SU-DHL-6 (cell line): Measurements from ENCODE around the gene CITED2.
A peak's percentile ranks its signal among the peaks of the same experiment; 100 is the strongest.

Source experiments
- H2AFZ ChIP-seq: fragments of 200-600 bp; sonication (generic); 2 replicates; pipeline ENCODE4 v1.6.1; 2014; ENCODE audit warnings: low read depth, mild to moderate bottlenecking, moderate library complexity, mixed read lengths, antibody characterized with exemption, low read length; ENCODE audit not compliant: severe bottlenecking
- H3F3A ChIP-seq: fragments of 200-600 bp; shearing (Covaris generic); 2 replicates; pipeline ENCODE4 v1.6.0; 2016; ENCODE audit warnings: antibody characterized with exemption, mild to moderate bottlenecking; ENCODE audit not compliant: insufficient read depth
- H3K27ac ChIP-seq: fragments of 200-600 bp; sonication (generic); 2 replicates; pipeline ENCODE4 v1.5.1; 2016; ENCODE audit warnings: low read depth, mild to moderate bottlenecking, low read length, moderate library complexity, mixed read lengths
- H3K27me3 ChIP-seq: fragments of 200-600 bp; sonication (generic), shearing (Covaris generic); 2 replicates; pipeline ENCODE4 v1.6.0; 2014; ENCODE audit warnings: mild to moderate bottlenecking, low read length
- H3K36me3 ChIP-seq: fragments of 200-600 bp; sonication (generic); 2 replicates; pipeline ENCODE4 v1.6.1; 2014; ENCODE audit warnings: mild to moderate bottlenecking, low read length, mixed read lengths
- H3K4me2 ChIP-seq: fragments of 300-600, 200-600 bp; shearing (Covaris generic), sonication (generic); 2 replicates; pipeline ENCODE4 v1.6.0; 2014; ENCODE audit warnings: low read length, low read depth, mild to moderate bottlenecking; ENCODE audit not compliant: poor library complexity, severe bottlenecking
- H3K4me3 ChIP-seq: fragments of 200-600 bp; sonication (generic); 2 replicates; pipeline ENCODE4 v1.5.1; 2014; ENCODE audit warnings: antibody characterized with exemption, low read length, mild to moderate bottlenecking, mixed read lengths; ENCODE audit not compliant: insufficient read depth, poor library complexity, severe bottlenecking
- H3K79me2 ChIP-seq: fragments of 200-600 bp; sonication (generic); 2 replicates; pipeline ENCODE4 v1.6.1; 2014; ENCODE audit warnings: mild to moderate bottlenecking, low read length, moderate library complexity; ENCODE audit not compliant: insufficient read depth
- H3K9ac ChIP-seq: fragments of 200-600 bp; sonication (generic); 2 replicates; pipeline ENCODE4 v1.7.0; 2014; ENCODE audit warnings: mild to moderate bottlenecking, low read length
- H3K9me2 ChIP-seq: fragments of 200-600 bp; sonication (generic); replicated peaks from 2 replicates; pipeline ENCODE4 v1.6.1; 2014; ENCODE audit warnings: low read length; ENCODE audit not compliant: insufficient read depth
- H3K9me3 ChIP-seq: fragments of 200-600 bp; sonication (generic); 2 replicates; pipeline ENCODE4 v1.6.1; 2014; ENCODE audit warnings: low read length, mixed read lengths; ENCODE audit not compliant: insufficient read depth
- H4K20me1 ChIP-seq: fragments of 200-600 bp; sonication (generic); 2 replicates; pipeline ENCODE4 v1.6.1; 2014; ENCODE audit warnings: low read depth, mild to moderate bottlenecking, antibody characterized with exemption, low read length, moderate library complexity, mixed read lengths
- EZH2phosphoT487 ChIP-seq: fragments of 200-600 bp; sonication (generic), shearing (Covaris generic); conservative IDR thresholded peaks from 2 replicates; pipeline ENCODE4 v1.6.1; 2018; ENCODE audit warnings: mild to moderate bottlenecking, antibody characterized with exemption, low read length, moderate library complexity, mixed read lengths
- TF ChIP-seq, protein P1 (sequence below): fragments of 200-600 bp; sonication (generic); IDR thresholded peaks from one replicate; pipeline ENCODE4 v1.5.1; 2017; ENCODE audit warnings: antibody characterized with exemption, mild to moderate bottlenecking, low read length, moderate library complexity; ENCODE audit not compliant: insufficient read depth, poor library complexity, severe bottlenecking

The CITED2 gene

DNA sequence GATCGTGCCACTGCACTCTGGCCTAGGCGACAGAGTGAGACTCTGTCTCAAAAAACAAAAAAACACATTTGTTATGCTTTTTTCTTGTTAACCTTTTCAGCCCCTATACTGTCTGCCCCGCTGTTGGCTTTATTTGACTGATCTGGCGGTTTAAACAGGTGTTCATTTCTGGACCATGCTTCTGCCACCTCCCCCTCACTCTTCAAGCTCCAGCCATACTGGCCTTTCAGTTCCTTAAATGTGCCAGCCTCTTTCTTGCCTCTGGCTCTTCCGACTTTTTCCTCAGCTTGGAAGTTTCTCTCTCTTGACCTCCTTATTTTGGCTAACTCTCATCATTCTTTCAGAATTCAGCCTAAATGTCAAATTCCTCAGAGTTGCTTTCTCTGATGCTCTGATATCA is 47.4 kb downstream of the CITED2 start:
- H3K9me2 ChIP-seq: no peaks in the 10 kb centered on the region
- no peak overlapping the region for H2AFZ ChIP-seq
- H3K9me3 ChIP-seq: no peaks in the 10 kb centered on the region
- peak overlapping the region; percentile 74 for H3K4me2 ChIP-seq
- no peaks in the 10 kb centered on the region for H4K20me1 ChIP-seq
- peak overlapping the region; percentile 99 for H3K27ac ChIP-seq
- peaks cover 74% of the 10 kb centered on the region for H3F3A ChIP-seq
- no peaks in the 10 kb centered on the region for H3K27me3 ChIP-seq
- H3K9ac ChIP-seq: peak overlapping the region; percentile 52
- TF ChIP-seq, protein P1, sequence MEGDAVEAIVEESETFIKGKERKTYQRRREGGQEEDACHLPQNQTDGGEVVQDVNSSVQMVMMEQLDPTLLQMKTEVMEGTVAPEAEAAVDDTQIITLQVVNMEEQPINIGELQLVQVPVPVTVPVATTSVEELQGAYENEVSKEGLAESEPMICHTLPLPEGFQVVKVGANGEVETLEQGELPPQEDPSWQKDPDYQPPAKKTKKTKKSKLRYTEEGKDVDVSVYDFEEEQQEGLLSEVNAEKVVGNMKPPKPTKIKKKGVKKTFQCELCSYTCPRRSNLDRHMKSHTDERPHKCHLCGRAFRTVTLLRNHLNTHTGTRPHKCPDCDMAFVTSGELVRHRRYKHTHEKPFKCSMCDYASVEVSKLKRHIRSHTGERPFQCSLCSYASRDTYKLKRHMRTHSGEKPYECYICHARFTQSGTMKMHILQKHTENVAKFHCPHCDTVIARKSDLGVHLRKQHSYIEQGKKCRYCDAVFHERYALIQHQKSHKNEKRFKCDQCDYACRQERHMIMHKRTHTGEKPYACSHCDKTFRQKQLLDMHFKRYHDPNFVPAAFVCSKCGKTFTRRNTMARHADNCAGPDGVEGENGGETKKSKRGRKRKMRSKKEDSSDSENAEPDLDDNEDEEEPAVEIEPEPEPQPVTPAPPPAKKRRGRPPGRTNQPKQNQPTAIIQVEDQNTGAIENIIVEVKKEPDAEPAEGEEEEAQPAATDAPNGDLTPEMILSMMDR: no peak
- no peak for TF ChIP-seq EZH2phosphoT487
- peaks cover 8% of the 10 kb centered on the region; the same call in 1 of the 2 replicates for H3K79me2 ChIP-seq
- no peak overlapping the region for H3K4me3 ChIP-seq
- H3K36me3 ChIP-seq: peaks cover 16% of the 10 kb centered on the region

DNA sequence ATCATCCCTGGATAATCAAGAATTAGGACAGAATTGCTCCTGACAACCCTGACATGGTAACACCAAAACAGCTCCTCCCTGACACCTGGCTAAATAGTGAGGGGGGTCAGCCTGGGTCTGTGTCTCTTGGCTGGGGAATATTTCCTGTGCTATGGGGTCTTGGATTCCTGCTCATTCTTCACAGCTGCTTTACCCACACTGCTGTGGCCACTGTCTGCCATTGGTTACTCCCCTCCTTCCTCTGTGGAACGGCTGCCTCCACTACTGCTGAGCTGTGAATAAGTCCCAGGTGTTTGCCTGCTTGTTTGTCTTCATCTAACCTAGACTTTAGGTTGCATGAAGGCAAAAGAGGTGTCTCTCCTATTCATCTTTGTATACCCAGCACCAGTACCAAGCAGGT is 48.8 kb downstream of the CITED2 start:
- H3K4me2 ChIP-seq: peak overlapping the region; percentile 74
- H3F3A ChIP-seq: peaks cover 77% of the 10 kb centered on the region
- H2AFZ ChIP-seq: no peak overlapping the region
- H3K9me2 ChIP-seq: no peaks in the 10 kb centered on the region
- no peaks in the 10 kb centered on the region for H3K27me3 ChIP-seq
- H3K9ac ChIP-seq: peak overlapping the region; percentile 52
- no peak overlapping the region for H3K4me3 ChIP-seq
- H3K79me2 ChIP-seq: peaks cover 8% of the 10 kb centered on the region; the same call in 1 of the 2 replicates
- no peaks in the 10 kb centered on the region for H3K9me3 ChIP-seq
- TF ChIP-seq EZH2phosphoT487: no peak
- TF ChIP-seq, protein P1: no peak
- H3K36me3 ChIP-seq: peaks cover 16% of the 10 kb centered on the region
- H4K20me1 ChIP-seq: no peaks in the 10 kb centered on the region
- H3K27ac ChIP-seq: peak overlapping the region; percentile 99

DNA sequence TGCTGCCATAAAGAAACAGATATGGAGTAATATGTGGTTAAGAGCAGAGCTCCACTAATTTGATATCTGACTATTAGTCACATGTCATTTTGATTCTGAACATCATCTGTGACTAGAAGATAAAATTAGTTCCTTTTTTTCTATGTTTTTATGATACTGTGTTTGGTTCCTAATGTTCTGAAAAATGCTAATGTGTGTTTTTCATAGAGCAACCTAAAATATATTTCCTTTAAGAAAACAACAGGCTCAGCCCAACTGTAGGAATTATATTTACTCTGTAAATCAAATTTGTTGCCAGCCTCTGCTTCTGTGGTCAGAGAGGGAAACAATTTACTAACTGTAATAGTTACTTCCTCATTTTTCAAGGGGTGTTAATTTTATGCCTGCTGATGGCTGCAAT is 49.3 kb downstream of the CITED2 start:
- H3K4me3 ChIP-seq: no peak overlapping the region
- TF ChIP-seq EZH2phosphoT487: no peak
- TF ChIP-seq, protein P1: no peak
- H2AFZ ChIP-seq: no peak overlapping the region
- H3K9me2 ChIP-seq: no peaks in the 10 kb centered on the region
- peak overlapping the region; percentile 99 for H3K27ac ChIP-seq
- peaks cover 77% of the 10 kb centered on the region for H3F3A ChIP-seq
- peak overlapping the region; percentile 52 for H3K9ac ChIP-seq
- no peaks in the 10 kb centered on the region for H3K9me3 ChIP-seq
- no peaks in the 10 kb centered on the region for H4K20me1 ChIP-seq
- H3K79me2 ChIP-seq: peaks cover 8% of the 10 kb centered on the region; the same call in 1 of the 2 replicates
- H3K4me2 ChIP-seq: peak overlapping the region; percentile 74
- no peaks in the 10 kb centered on the region for H3K27me3 ChIP-seq
- peaks cover 16% of the 10 kb centered on the region for H3K36me3 ChIP-seq
